H1 (cell line): ENCODE results near the gene TNXB. TPM values are rescaled to one million over a fixed set of nuclear protein-coding genes. Genes with fewer than 3 reads are reported as not detected.

Experiments
- CTCF ChIA-PET: fragments of 300-600 bp; sonication (Branson Sonifier 250); formaldehyde crosslinking; loops from one replicate; lab custom pipeline; 2021; ENCODE audit not compliant: partially characterized antibody; lab: Charles Lee
- POLR2A ChIA-PET: fragments of 300-600 bp; sonication (Branson Sonifier 250); formaldehyde crosslinking; loops from one replicate; lab custom pipeline; 2021; ENCODE audit warnings: inconsistent platforms; ENCODE audit not compliant: partially characterized antibody; lab: Charles Lee
- DNase-seq, 2 experiments: peaks; one replicate each; pipeline versions ENCODE4 v3.0.0 to v3.0.0-alpha.2; 2010 to 2022; ENCODE audit warnings: low spot score in 2 of 2, low read depth in 1 of 2, mixed read lengths in 1 of 2
- FAIRE-seq: peaks from 2 replicates; lab custom pipeline; 2011; peaks lifted over from hg19 to GRCh38; lab: Jason Lieb, UNC
- H2AFZ ChIP-seq: 2 replicates; pipeline ENCODE4 v1.8.1; 2012; ENCODE audit warnings: low read length, inconsistent platforms
- H2AK5ac ChIP-seq: 2 replicates; pipeline ENCODE4 v1.6.1; 2013; ENCODE audit warnings: low read depth, low read length
- H2BK120ac ChIP-seq: replicated peaks from 2 replicates; pipeline ENCODE3; 2013; ENCODE audit warnings: low read depth, low read length, inconsistent platforms
- H2BK12ac ChIP-seq: 2 replicates; pipeline ENCODE4 v1.6.1; 2013; ENCODE audit warnings: low read depth, low read length
- H2BK15ac ChIP-seq: 2 replicates; pipeline ENCODE4 v1.6.1; 2013; ENCODE audit warnings: low read length
- H2BK20ac ChIP-seq: 2 replicates; pipeline ENCODE4 v1.6.1; 2013; ENCODE audit warnings: low read length
- H2BK5ac ChIP-seq: 2 replicates; pipeline ENCODE4 v1.6.1; 2013; ENCODE audit warnings: low read depth, low read length
- H3K14ac ChIP-seq: 2 replicates; pipeline ENCODE4 v1.6.1; 2013; ENCODE audit warnings: inconsistent platforms; ENCODE audit not compliant: insufficient read length
- H3K18ac ChIP-seq: 2 replicates; pipeline ENCODE4 v1.6.1; 2013; ENCODE audit warnings: low read length; ENCODE audit errors: extremely low read depth
- H3K23ac ChIP-seq: 2 replicates; pipeline ENCODE4 v1.6.1; 2013; ENCODE audit warnings: inconsistent platforms; ENCODE audit not compliant: insufficient read length
- H3K23me2 ChIP-seq: 2 replicates; pipeline ENCODE4 v1.6.1; 2013; ENCODE audit warnings: low read depth, low read length
- H3K27ac ChIP-seq: 2 replicates; pipeline ENCODE4 v1.6.1; 2011; ENCODE audit warnings: low read depth, low read length, inconsistent platforms
- H3K27me3 ChIP-seq, 4 experiments: replicated peaks in 1 of 4; 1 replicate in 1 of 4; 2 replicates in 3 of 4; pipeline versions ENCODE4 v1.6.1 to v1.8.1; 2011 to 2013; ENCODE audit warnings: low read length in 3 of 4, mild to moderate bottlenecking in 3 of 4, inconsistent platforms in 2 of 4, mixed read lengths in 2 of 4, moderate library complexity in 1 of 4; ENCODE audit not compliant: control insufficient read depth in 3 of 4, insufficient read depth in 3 of 4; ENCODE audit errors: extremely low read depth in 1 of 4
- H3K36me3 ChIP-seq, 4 experiments: 2 replicates each; pipeline versions ENCODE4 v1.6.1 to v1.8.1; 2011 to 2013; ENCODE audit warnings: mild to moderate bottlenecking in 4 of 4, low read length in 3 of 4, moderate library complexity in 2 of 4, control low read depth in 1 of 4, inconsistent platforms in 1 of 4; ENCODE audit not compliant: insufficient read depth in 4 of 4, control insufficient read depth in 2 of 4
- H3K4ac ChIP-seq: replicated peaks from 2 replicates; pipeline ENCODE3; 2013; ENCODE audit warnings: low read length, low read depth, mixed read lengths, inconsistent platforms; ENCODE audit not compliant: insufficient read length
- H3K4me1 ChIP-seq, 4 experiments: replicated peaks in 1 of 4; 1 replicate in 1 of 4; 2 replicates in 3 of 4; pipeline versions ENCODE4 v1.6.1 to v1.8.1; 2011 to 2013; ENCODE audit warnings: low read length in 3 of 4, inconsistent platforms in 2 of 4, mixed read lengths in 1 of 4; ENCODE audit not compliant: insufficient read depth in 4 of 4, control insufficient read depth in 3 of 4
- H3K4me2 ChIP-seq, 2 experiments: 2 replicates each; pipeline versions ENCODE4 v1.6.1 to v1.8.1; 2011 to 2013; ENCODE audit warnings: low read depth in 2 of 2, low read length in 2 of 2, control low read depth in 1 of 2, inconsistent platforms in 1 of 2, mild to moderate bottlenecking in 1 of 2; ENCODE audit not compliant: insufficient read depth in 1 of 2
- H3K4me3 ChIP-seq, 4 experiments: fragments of 200-600, 300-600 bp in 1 of 4; sonication (generic), shearing (Covaris generic), sonication (Bioruptor Twin) in 1 of 4; 2 replicates each; pipeline versions ENCODE4 v1.5.1 to v1.8.1; 2011 to 2016; ENCODE audit warnings: low read length in 4 of 4, low read depth in 3 of 4, control low read depth in 2 of 4, inconsistent platforms in 2 of 4, mild to moderate bottlenecking in 2 of 4, mixed read lengths in 1 of 4, moderate library complexity in 1 of 4; ENCODE audit not compliant: insufficient read depth in 2 of 4; ENCODE audit errors: extremely low read depth in 1 of 4
- H3K56ac ChIP-seq: replicated peaks from 2 replicates; pipeline ENCODE3; 2013; ENCODE audit warnings: low read depth, mild to moderate bottlenecking, mixed read lengths, low read length, inconsistent platforms; ENCODE audit not compliant: insufficient read length
- H3K79me1 ChIP-seq: 2 replicates; pipeline ENCODE4 v1.6.1; 2013; ENCODE audit warnings: low read depth, low read length, control low read depth
- H3K79me2 ChIP-seq, 2 experiments: 2 replicates each; pipeline versions ENCODE4 v1.6.1 to v1.8.1; 2012 to 2013; ENCODE audit warnings: low read length in 2 of 2, mild to moderate bottlenecking in 2 of 2, inconsistent platforms in 1 of 2; ENCODE audit not compliant: insufficient read depth in 2 of 2, control insufficient read depth in 1 of 2
- H3K9ac ChIP-seq, 4 experiments: replicated peaks in 1 of 4; 1 replicate in 1 of 4; 2 replicates in 3 of 4; pipeline versions ENCODE4 v1.6.1 to v1.8.1; 2011 to 2013; ENCODE audit warnings: low read depth in 3 of 4, low read length in 3 of 4, control low read depth in 2 of 4, mild to moderate bottlenecking in 2 of 4, moderate library complexity in 2 of 4, inconsistent platforms in 1 of 4; ENCODE audit errors: extremely low read depth in 1 of 4
- H3K9me3 ChIP-seq, 2 experiments: 2 replicates each; pipeline versions ENCODE4 v1.6.1 to v1.8.1; 2012 to 2013; ENCODE audit warnings: mild to moderate bottlenecking in 2 of 2, moderate library complexity in 2 of 2, control low read depth in 1 of 2, inconsistent platforms in 1 of 2, low read depth in 1 of 2, low read length in 1 of 2, mixed read lengths in 1 of 2; ENCODE audit not compliant: insufficient read depth in 2 of 2
- H4K20me1 ChIP-seq, 2 experiments: replicated peaks in 1 of 2; 2 replicates each; pipeline versions ENCODE3 to v1.8.1; 2011 to 2013; ENCODE audit warnings: inconsistent platforms in 2 of 2, low read length in 2 of 2, mild to moderate bottlenecking in 1 of 2; ENCODE audit not compliant: insufficient read depth in 2 of 2, control insufficient read depth in 1 of 2
- H4K5ac ChIP-seq: 2 replicates; pipeline ENCODE4 v1.6.1; 2013; ENCODE audit warnings: low read length, low read depth, mixed read lengths, inconsistent platforms; ENCODE audit not compliant: insufficient read length
- H4K8ac ChIP-seq: 2 replicates; pipeline ENCODE4 v1.8.0; 2013; ENCODE audit warnings: mild to moderate bottlenecking, moderate library complexity, low read length, inconsistent platforms; ENCODE audit not compliant: insufficient read depth; ENCODE audit errors: extremely low read depth
- H4K91ac ChIP-seq: replicated peaks from 2 replicates; pipeline ENCODE3; 2013; ENCODE audit warnings: low read length, mixed read lengths, inconsistent platforms; ENCODE audit not compliant: insufficient read length
- CBX8 ChIP-seq: fragments of 300-800, 300-1000 bp; sonication (generic); IDR thresholded peaks from 2 replicates; pipeline ENCODE4 v1.7.1; 2016; ENCODE audit warnings: low read depth, low read length, borderline replicate concordance
- CEBPB ChIP-seq: IDR thresholded peaks from 2 replicates; pipeline ENCODE4 v1.6.1; 2012; ENCODE audit warnings: low read depth, low read length
- CTCF ChIP-seq, 3 experiments: IDR thresholded peaks; 1 replicate in 2 of 3; 2 replicates in 1 of 3; pipeline versions ENCODE4 v1.5.1 to v1.6.1; 2011; ENCODE audit warnings: low read length in 3 of 3, mild to moderate bottlenecking in 3 of 3, inconsistent platforms in 2 of 3, low read depth in 1 of 3, moderate library complexity in 1 of 3; ENCODE audit not compliant: insufficient read depth in 1 of 3; ENCODE audit errors: control extremely low read depth in 1 of 3
- EZH2 ChIP-seq: fragments of 200-600 bp; sonication (generic); IDR thresholded peaks from 2 replicates; pipeline ENCODE4 v1.7.1; 2012; ENCODE audit warnings: low read depth, mild to moderate bottlenecking, moderate library complexity, low read length, inconsistent platforms; ENCODE audit not compliant: severe bottlenecking
- HDAC2 ChIP-seq, 2 experiments: fragments of 300-600 bp in 1 of 2; sonication (generic) in 1 of 2; IDR thresholded peaks; 2 replicates each; pipeline ENCODE4 v1.6.1; 2011 to 2012; ENCODE audit warnings: low read depth in 2 of 2, low read length in 2 of 2, mild to moderate bottlenecking in 2 of 2, moderate library complexity in 2 of 2, borderline replicate concordance in 1 of 2, inconsistent platforms in 1 of 2
- KDM1A ChIP-seq: fragments of 200-600, 300-600 bp; sonication (generic); IDR thresholded peaks from 2 replicates; pipeline ENCODE4 v1.7.1; 2016; ENCODE audit warnings: mild to moderate bottlenecking, low read length, borderline replicate concordance
- MAX ChIP-seq: IDR thresholded peaks from 2 replicates; pipeline ENCODE4 v1.6.1; 2012; ENCODE audit warnings: inconsistent platforms
- RFX5 ChIP-seq: IDR thresholded peaks from 2 replicates; pipeline ENCODE4 v1.6.1; 2011; ENCODE audit warnings: low read depth, low read length, improper control_type of control experiment, borderline replicate concordance
- SP4 ChIP-seq: IDR thresholded peaks from 2 replicates; pipeline ENCODE4 v1.6.1; 2012; ENCODE audit warnings: low read length, inconsistent platforms
- YY1 ChIP-seq: IDR thresholded peaks from 2 replicates; pipeline ENCODE4 v1.6.1; 2011; ENCODE audit warnings: low read depth, mild to moderate bottlenecking, low read length
- WGBS, 2 experiments: shearing (Covaris generic) in 1 of 2; methylation state at CpG; one replicate each; pipeline versions ENCODE4 v1.1.6 to v1.1.7; 2013 to 2015; ENCODE audit warnings: low lambda C conversion rate in 2 of 2, mixed read lengths in 2 of 2, inconsistent platforms in 1 of 2, low coverage in 1 of 2, missing lambda C conversion rate in 1 of 2; ENCODE audit not compliant: insufficient replicate concordance in 2 of 2, insufficient coverage in 1 of 2, insufficient read length in 1 of 2; ENCODE audit errors: extremely low coverage in 1 of 2, missing lambda C conversion rate in 1 of 2; 5-methylcytosine and 5-hydroxymethylcytosine counted together
- polyA plus RNA-seq, 7 experiments: library from polyadenylated mRNA; depleted of rRNA in 3 of 7; stranded (reverse) in 5 of 7; unstranded in 2 of 7; fragments of >200 nt in 5 of 7; fragments of 200-250 nt in 2 of 7; gene quantifications; 1 replicate in 5 of 7; 2 replicates in 1 of 7; 4 replicates in 1 of 7; pipeline versions ENCODE4 v1.2.1 to v1.2.3, GENCODE V29; 2011 to 2013; ENCODE audit warnings: missing spikeins in 2 of 7, mixed read lengths in 2 of 7
- total RNA-seq: library from RNA; stranded (reverse); fragmentation: NEBNext Ultra II Directional; extraction: Animal tissue kit (Norgen Biotek cat#: 25700); gene quantifications from 2 replicates; pipeline ENCODE4 v1.2.1, GENCODE V29; 2021

Gene TNXB
- total and polyA plus RNA-seq, 2 of the 8 experiments (the other 6 are each of a cell fraction or from before 2014, with no cell fraction given): 3.1 to 4.8 TPM

GRCh38 chr6:32120573-32121059, 11.5 kb upstream of the TNXB start:
- no peak overlapping the region for H4K8ac ChIP-seq
- no peak overlapping the region for H3K23ac ChIP-seq
- H3K23me2 ChIP-seq: no peaks in the 10 kb centered on the region
- H2AK5ac ChIP-seq: no peak overlapping the region
- 94% methylated on average over 8 of the region's 12 CpGs; no CpG with 5 or more reads in 1 of the 2 experiments for WGBS, 2 experiments
- H3K4ac ChIP-seq: no peak overlapping the region
- H2BK12ac ChIP-seq: no peak overlapping the region
- no peak overlapping the region for H3K14ac ChIP-seq
- no peak for FAIRE-seq
- POLR2A ChIA-PET: interaction anchor here (1.3 to 1.8 kb wide), 3 partner anchors 10 to 46 kb away, joined by 3 to 4 read pairs (median 3); partner anchors contain the start of gene TNXB
- H2BK120ac ChIP-seq: no peak overlapping the region
- H2AFZ ChIP-seq: no peak overlapping the region
- H3K4me3 ChIP-seq: no peak overlapping the region
- CTCF ChIA-PET: interaction anchor here (1.1 to 6.1 kb wide), 6 partner anchors 9 to 46 kb away, joined by 3 to 76 read pairs (median 26); partner anchors contain the start of genes ATF6B, EGFL8, FKBPL and TNXB
- no peaks in the 10 kb centered on the region; the same call in 1 of the 2 replicates for H3K79me1 ChIP-seq
- no peak overlapping the region for H3K56ac ChIP-seq
- no peaks in the 10 kb centered on the region for H3K79me2 ChIP-seq
- no peaks in the 10 kb centered on the region for H3K27me3 ChIP-seq
- peaks cover 7 to 37% (median 17%) of the 10 kb centered on the region in 4 experiments; a peak in 7 of 8 replicates for H3K36me3 ChIP-seq
- no peak overlapping the region for H3K4me2 ChIP-seq
- peaks cover 5 to 7% of the 10 kb centered on the region in 2 experiments for H4K20me1 ChIP-seq
- H3K9me3 ChIP-seq: no peaks in the 10 kb centered on the region
- H3K9ac ChIP-seq: no peak overlapping the region
- no peak overlapping the region for H3K18ac ChIP-seq
- no peak overlapping the region for H2BK15ac ChIP-seq
- H2BK5ac ChIP-seq: no peak overlapping the region
- no peak overlapping the region for H4K91ac ChIP-seq
- no peak overlapping the region for H2BK20ac ChIP-seq
- DNase-seq: no peak
- no peak overlapping the region for H3K27ac ChIP-seq
- H3K4me1 ChIP-seq: peaks cover 0 to 2% (median 0%) of the 10 kb centered on the region in 4 experiments; a peak in 1 of 7 replicates
- H4K5ac ChIP-seq: no peak overlapping the region
- TF ChIP-seq YY1: no peak
- TF ChIP-seq RFX5: no peak
- no peak for TF ChIP-seq HDAC2 (IDR thresholded peaks at IDR 0.05; ENCODE audit: borderline replicate concordance in 1 of 2, low read depth in 2 of 2, low read length in 2 of 2)
- TF ChIP-seq SP4: no peak
- TF ChIP-seq KDM1A: no peak
- no peak for TF ChIP-seq CEBPB
- no peak for TF ChIP-seq CBX8
- TF ChIP-seq EZH2: no peak
- TF ChIP-seq CTCF (IDR thresholded peaks at IDR 0.05; ENCODE audit: control extremely low read depth in 1 of 3, insufficient read depth in 1 of 3, low read depth in 1 of 3, low read length in 3 of 3): no peak
- no peak for TF ChIP-seq MAX
